ENCODE measurements around the gene HFE.
"Not testable (repeated sequence)": the region's sequence is repeated elsewhere in the genome, so short reads cannot be mapped to it uniquely, and the experiment has no call there.

- not testable (repeated sequence) for TF ChIP-seq YY1 (IDR thresholded peaks at IDR 0.05; ENCODE audit: insufficient read depth, insufficient read length); ZNF274 (IDR thresholded peaks at IDR 0.05; ENCODE audit: low read depth, low read length); SUZ12 (IDR thresholded peaks at IDR 0.05; ENCODE audit: extremely low read depth, insufficient read depth, insufficient read length)
Measured at GRCh38 chr6:26078066-26078465, 9.2 kb upstream of the HFE start.

Data from NT2/D1 (cell line).